Keratinocyte (primary cell): ENCODE data around the gene AEBP1. TPM values are rescaled to one million over a fixed set of nuclear protein-coding genes. Genes with fewer than 3 reads are reported as not detected.
A peak's percentile ranks its signal among the peaks of the same experiment; 100 is the strongest.

ENCODE experiments used
- DNase-seq: peaks from one replicate; pipeline ENCODE4 v3.0.0-alpha.2; 2011; ENCODE audit warnings: low read depth, missing footprints, low spot score
- FAIRE-seq: peaks from 2 replicates; lab custom pipeline; 2011; peaks lifted over from hg19 to GRCh38; lab: Jason Lieb, UNC
- H2AFZ ChIP-seq: 2 replicates; pipeline ENCODE4 v1.6.0; 2012; ENCODE audit warnings: low read length, control low read depth, inconsistent platforms; ENCODE audit not compliant: control insufficient read depth
- H3K27ac ChIP-seq: 2 replicates; pipeline ENCODE4 v1.5.1; 2011; ENCODE audit warnings: low read length; ENCODE audit not compliant: control insufficient read depth, insufficient read depth
- H3K27me3 ChIP-seq: 3 replicates; pipeline ENCODE4 v1.6.0; 2011; ENCODE audit warnings: low read length; ENCODE audit not compliant: control insufficient read depth, insufficient read depth; ENCODE audit errors: extremely low read depth
- H3K36me3 ChIP-seq, 2 experiments: 2 replicates in 1 of 2; 3 replicates in 1 of 2; pipeline ENCODE4 v1.5.1; 2011; ENCODE audit warnings: low read length in 2 of 2, mild to moderate bottlenecking in 1 of 2; ENCODE audit not compliant: control insufficient read depth in 2 of 2, insufficient read depth in 2 of 2; ENCODE audit errors: extremely low read depth in 1 of 2
- H3K4me1 ChIP-seq: 3 replicates; pipeline ENCODE4 v1.5.1; 2011; ENCODE audit warnings: low read length; ENCODE audit not compliant: control insufficient read depth, insufficient read depth; ENCODE audit errors: extremely low read depth
- H3K4me2 ChIP-seq: 3 replicates; pipeline ENCODE4 v1.6.0; 2011; ENCODE audit warnings: low read depth, low read length; ENCODE audit not compliant: control insufficient read depth, insufficient read depth; ENCODE audit errors: extremely low read depth
- H3K4me3 ChIP-seq, 3 experiments: fragments of 200-600 bp in 1 of 3; sonication (generic) in 1 of 3; 2 replicates in 2 of 3; 3 replicates in 1 of 3; pipeline ENCODE4 v1.5.1; 2011 to 2016; ENCODE audit warnings: low read length in 3 of 3, mild to moderate bottlenecking in 3 of 3, control low read depth in 2 of 3, inconsistent platforms in 1 of 3, low read depth in 1 of 3, mixed read lengths in 1 of 3, mixed run types in 1 of 3, moderate library complexity in 1 of 3; ENCODE audit not compliant: control insufficient read depth in 2 of 3, insufficient read depth in 2 of 3; ENCODE audit errors: extremely low read depth in 1 of 3
- H3K79me2 ChIP-seq: 2 replicates; pipeline ENCODE4 v1.6.0; 2012; ENCODE audit warnings: low read length; ENCODE audit not compliant: control insufficient read depth, insufficient read depth
- H3K9ac ChIP-seq: 3 replicates; pipeline ENCODE4 v1.6.0; 2011; ENCODE audit warnings: low read length; ENCODE audit not compliant: control insufficient read depth, insufficient read depth; ENCODE audit errors: extremely low read depth
- H3K9me1 ChIP-seq: 3 replicates; pipeline ENCODE4 v1.6.0; 2011; ENCODE audit warnings: low read length; ENCODE audit not compliant: control insufficient read depth, insufficient read depth; ENCODE audit errors: extremely low read depth
- H3K9me3 ChIP-seq: 2 replicates; pipeline ENCODE4 v1.5.1; 2012; ENCODE audit warnings: low read depth, low read length; ENCODE audit not compliant: control insufficient read depth
- H4K20me1 ChIP-seq: 3 replicates; pipeline ENCODE4 v1.6.0; 2011; ENCODE audit warnings: low read length; ENCODE audit not compliant: control insufficient read depth, insufficient read depth; ENCODE audit errors: extremely low read depth
- EZH2 ChIP-seq: IDR thresholded peaks from one replicate; pipeline ENCODE4 v1.6.1; 2012; ENCODE audit warnings: inconsistent platforms, mild to moderate bottlenecking, low read length, moderate library complexity
- dilution Hi-C: fragments of 300-500 bp; cut with MboI; formaldehyde crosslinking; loops from one replicate; pipeline ENCODE4 v1.7.0; 2020; ENCODE audit warnings: low sequenced_read_pairs; ENCODE audit not compliant: extremely low pct_ligation_motif_present
- polyA plus RNA-seq, 5 experiments: library from polyadenylated mRNA; depleted of rRNA in 3 of 5; stranded (reverse) in 3 of 5; stranded (forward) in 1 of 5; unstranded in 1 of 5; fragments of >200 nt; gene quantifications; 1 replicate in 1 of 5; 2 replicates in 3 of 5; 3 replicates in 1 of 5; pipeline versions ENCODE4 v1.2.1 to v1.2.3, GENCODE V29; 2011 to 2012; ENCODE audit warnings: missing spikeins in 2 of 5, low read depth in 1 of 5, low replicate concordance in 1 of 5
- TF ChIP-seq, protein P1 (sequence below), 3 experiments: IDR thresholded peaks in 1 of 3; conservative IDR thresholded peaks in 1 of 3; optimal IDR thresholded peaks in 1 of 3; 2 replicates in 2 of 3; 3 replicates in 1 of 3; pipeline versions ENCODE3 to v1.5.1; 2011; ENCODE audit warnings: low read length in 3 of 3, mild to moderate bottlenecking in 3 of 3, moderate library complexity in 2 of 3, control low read depth in 1 of 3, inconsistent platforms in 1 of 3; ENCODE audit not compliant: insufficient read depth in 2 of 3; ENCODE audit errors: extremely low read depth in 1 of 3

Gene AEBP1
- polyA plus RNA-seq, 1 donor (not counting 4 experiments of a cell fraction or from before 2014, with no cell fraction given) = 0.03 TPM

DNA sequence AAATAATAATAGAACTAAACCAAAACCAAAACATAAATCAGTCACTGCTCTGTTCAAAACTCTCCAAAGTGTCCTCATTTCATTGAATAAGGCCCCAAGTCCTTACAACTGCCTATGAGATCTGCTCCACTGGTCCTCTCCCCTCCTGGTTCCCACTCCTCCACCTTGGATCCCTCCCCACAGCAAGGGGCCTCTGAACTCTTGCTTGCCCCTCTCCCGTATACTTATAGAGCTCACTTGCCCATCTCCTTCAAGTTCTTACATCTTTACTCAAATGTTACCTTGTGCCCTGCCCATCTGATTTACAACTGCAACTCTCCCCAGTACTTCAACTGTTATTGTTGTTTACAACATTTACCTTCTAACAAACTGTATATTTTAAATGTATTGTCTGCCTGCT, 18.4 kb downstream of the AEBP1 start:
- Histone ChIP-seq H4K20me1 (no peaks in the 10 kb centered on the region), H3K9me3 (no peaks in the 10 kb centered on the region), H3K4me1 (peaks cover 7% of the 10 kb centered on the region), H3K9me1 (no peaks in the 10 kb centered on the region), H3K36me3 (peaks cover 20 to 31% of the 10 kb centered on the region in 2 experiments), H3K79me2 (peaks cover 32% of the 10 kb centered on the region), H3K4me2 (peak overlapping the region; percentile 82), H2AFZ (no peak overlapping the region), H3K27me3 (no peaks in the 10 kb centered on the region), H3K9ac (peak overlapping the region; percentile 82), H3K27ac (peak overlapping the region; percentile 77), H3K4me3 (peak overlapping the region; percentile 59 to 86 (median 75))
- DNase-seq = no peak
- no peak for FAIRE-seq
- dilution Hi-C loops = no loop called here
- TF ChIP-seq, protein P1, sequence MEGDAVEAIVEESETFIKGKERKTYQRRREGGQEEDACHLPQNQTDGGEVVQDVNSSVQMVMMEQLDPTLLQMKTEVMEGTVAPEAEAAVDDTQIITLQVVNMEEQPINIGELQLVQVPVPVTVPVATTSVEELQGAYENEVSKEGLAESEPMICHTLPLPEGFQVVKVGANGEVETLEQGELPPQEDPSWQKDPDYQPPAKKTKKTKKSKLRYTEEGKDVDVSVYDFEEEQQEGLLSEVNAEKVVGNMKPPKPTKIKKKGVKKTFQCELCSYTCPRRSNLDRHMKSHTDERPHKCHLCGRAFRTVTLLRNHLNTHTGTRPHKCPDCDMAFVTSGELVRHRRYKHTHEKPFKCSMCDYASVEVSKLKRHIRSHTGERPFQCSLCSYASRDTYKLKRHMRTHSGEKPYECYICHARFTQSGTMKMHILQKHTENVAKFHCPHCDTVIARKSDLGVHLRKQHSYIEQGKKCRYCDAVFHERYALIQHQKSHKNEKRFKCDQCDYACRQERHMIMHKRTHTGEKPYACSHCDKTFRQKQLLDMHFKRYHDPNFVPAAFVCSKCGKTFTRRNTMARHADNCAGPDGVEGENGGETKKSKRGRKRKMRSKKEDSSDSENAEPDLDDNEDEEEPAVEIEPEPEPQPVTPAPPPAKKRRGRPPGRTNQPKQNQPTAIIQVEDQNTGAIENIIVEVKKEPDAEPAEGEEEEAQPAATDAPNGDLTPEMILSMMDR (optimal IDR thresholded peaks at IDR 0.05 in 1 of 3, IDR thresholded peaks at IDR 0.05 in 1 of 3, conservative IDR thresholded peaks at IDR 0.05 in 1 of 3; ENCODE audit: extremely low read depth in 1 of 3, insufficient read depth in 2 of 3, low read length in 3 of 3) = no peak
- no peak for TF ChIP-seq EZH2

DNA sequence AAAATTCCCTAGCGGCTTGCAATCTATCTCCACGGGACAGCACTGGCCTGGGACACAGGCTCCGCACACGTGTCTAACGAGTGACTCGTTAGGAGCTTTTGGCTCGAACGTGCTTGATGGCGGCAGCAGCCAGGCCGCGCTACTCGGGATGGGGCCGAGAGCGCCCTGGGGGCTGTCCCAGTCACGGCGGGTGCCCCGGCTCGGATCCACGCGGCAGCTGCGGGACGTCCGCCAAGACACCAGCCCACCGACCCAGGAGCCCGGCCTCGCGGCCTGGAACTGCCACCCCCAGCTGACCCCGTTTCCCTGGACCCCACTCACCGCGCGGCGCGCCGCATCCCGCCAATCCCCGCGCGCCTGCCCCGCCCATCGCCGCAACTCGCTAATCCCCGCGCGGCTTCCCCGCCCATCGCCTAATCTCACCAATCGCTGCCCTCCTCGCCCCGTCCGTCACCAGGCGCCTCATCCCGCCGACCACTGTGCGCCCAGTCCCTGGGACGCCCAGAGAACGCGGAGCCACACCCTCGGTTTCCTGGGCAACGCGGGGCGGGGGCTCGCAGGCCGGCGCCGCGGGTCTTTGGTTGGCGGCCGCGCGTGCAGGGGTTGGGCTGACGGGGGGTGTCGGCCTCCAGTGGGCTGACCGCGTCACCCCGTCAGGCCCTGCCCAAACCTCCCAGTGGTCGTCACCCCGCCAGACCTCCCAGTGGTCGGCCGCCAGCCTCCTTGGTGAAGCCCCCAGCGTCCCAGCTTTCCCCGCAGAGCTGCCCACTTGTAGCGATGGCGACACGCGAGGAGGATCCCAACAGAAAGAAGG, 19.3 kb downstream of the AEBP1 start, which contains the start of gene POLD2:
TSS of gene POLD2 (minus strand) at position 359 of the 814 bp plus-strand sequence. CDS start 1,495 bp downstream, outside the sequence.
- dilution Hi-C loops = no loop called here
- H3K36me3 ChIP-seq = peaks cover 16 to 27% of the 10 kb centered on the region in 2 experiments
- FAIRE-seq (no peak), DNase-seq (peak; percentile 52)
- TF ChIP-seq EZH2 = no peak
- TF ChIP-seq, protein P1 (optimal IDR thresholded peaks at IDR 0.05 in 1 of 3, IDR thresholded peaks at IDR 0.05 in 1 of 3, conservative IDR thresholded peaks at IDR 0.05 in 1 of 3; ENCODE audit: extremely low read depth in 1 of 3, insufficient read depth in 2 of 3, low read length in 3 of 3) = peak in 1 of 3 experiments; percentile 1
- peaks cover 32% of the 10 kb centered on the region for H3K79me2 ChIP-seq
- H3K4me2 ChIP-seq = peak within 1 kb of the TSS; percentile 82
- H3K4me3 ChIP-seq = peak within 1 kb of the TSS; percentile 59 to 86 (median 75)
- no peaks in the 10 kb centered on the region for H4K20me1 ChIP-seq
- H3K27me3 ChIP-seq = no peaks in the 10 kb centered on the region
- no peaks in the 10 kb centered on the region for H3K9me1 ChIP-seq
- H3K4me1 ChIP-seq = peaks cover 7% of the 10 kb centered on the region
- H3K27ac ChIP-seq = peak within 1 kb of the TSS; percentile 77
- peak within 1 kb of the TSS; percentile 83 for H2AFZ ChIP-seq
- H3K9ac ChIP-seq = peak within 1 kb of the TSS; percentile 82
- H3K9me3 ChIP-seq = no peaks in the 10 kb centered on the region
